ENCODE data around the gene CDH3.

- TF ChIP-seq, protein P1, sequence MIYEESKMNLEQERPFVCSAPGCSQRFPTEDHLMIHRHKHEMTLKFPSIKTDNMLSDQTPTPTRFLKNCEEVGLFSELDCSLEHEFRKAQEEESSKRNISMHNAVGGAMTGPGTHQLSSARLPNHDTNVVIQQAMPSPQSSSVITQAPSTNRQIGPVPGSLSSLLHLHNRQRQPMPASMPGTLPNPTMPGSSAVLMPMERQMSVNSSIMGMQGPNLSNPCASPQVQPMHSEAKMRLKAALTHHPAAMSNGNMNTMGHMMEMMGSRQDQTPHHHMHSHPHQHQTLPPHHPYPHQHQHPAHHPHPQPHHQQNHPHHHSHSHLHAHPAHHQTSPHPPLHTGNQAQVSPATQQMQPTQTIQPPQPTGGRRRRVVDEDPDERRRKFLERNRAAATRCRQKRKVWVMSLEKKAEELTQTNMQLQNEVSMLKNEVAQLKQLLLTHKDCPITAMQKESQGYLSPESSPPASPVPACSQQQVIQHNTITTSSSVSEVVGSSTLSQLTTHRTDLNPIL (CRISPR knock-in tag; IDR thresholded peaks at IDR 0.05; ENCODE audit: low read depth): no peak
- TF ChIP-seq ZFP30 (CRISPR knock-in tag; IDR thresholded peaks at IDR 0.05) (no peak), CSDC2 (CRISPR knock-in tag; IDR thresholded peaks at IDR 0.05) (no peak), POU6F1 (CRISPR knock-in tag; IDR thresholded peaks at IDR 0.05; ENCODE audit: borderline replicate concordance, low read depth) (no peak), TCF4 (CRISPR knock-in tag; IDR thresholded peaks at IDR 0.05; ENCODE audit: borderline replicate concordance) (no peak)
- TF ChIP-seq, protein P2, sequence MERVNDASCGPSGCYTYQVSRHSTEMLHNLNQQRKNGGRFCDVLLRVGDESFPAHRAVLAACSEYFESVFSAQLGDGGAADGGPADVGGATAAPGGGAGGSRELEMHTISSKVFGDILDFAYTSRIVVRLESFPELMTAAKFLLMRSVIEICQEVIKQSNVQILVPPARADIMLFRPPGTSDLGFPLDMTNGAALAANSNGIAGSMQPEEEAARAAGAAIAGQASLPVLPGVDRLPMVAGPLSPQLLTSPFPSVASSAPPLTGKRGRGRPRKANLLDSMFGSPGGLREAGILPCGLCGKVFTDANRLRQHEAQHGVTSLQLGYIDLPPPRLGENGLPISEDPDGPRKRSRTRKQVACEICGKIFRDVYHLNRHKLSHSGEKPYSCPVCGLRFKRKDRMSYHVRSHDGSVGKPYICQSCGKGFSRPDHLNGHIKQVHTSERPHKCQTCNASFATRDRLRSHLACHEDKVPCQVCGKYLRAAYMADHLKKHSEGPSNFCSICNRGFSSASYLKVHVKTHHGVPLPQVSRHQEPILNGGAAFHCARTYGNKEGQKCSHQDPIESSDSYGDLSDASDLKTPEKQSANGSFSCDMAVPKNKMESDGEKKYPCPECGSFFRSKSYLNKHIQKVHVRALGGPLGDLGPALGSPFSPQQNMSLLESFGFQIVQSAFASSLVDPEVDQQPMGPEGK (CRISPR knock-in tag; IDR thresholded peaks at IDR 0.05; ENCODE audit: borderline replicate concordance): no peak
These were observed 14.6 kb downstream of the CDH3 start for GRCh38 chr16:68659412-68660358.

Measured in SK-N-SH treated with all-trans-retinoic acid at 6 μM for 48 hours (cell line).